DMS53 treated with DMSO at 0.1 percent for 48 hours (cell line): ENCODE measurements around the gene IGIP.

ENCODE experiments used
- DNase-seq: peaks from one replicate; lab custom pipeline; 2025; ENCODE audit not compliant: unreplicated experiment; lab: John Stamatoyannopoulos, UW

IGIP gene

DNA sequence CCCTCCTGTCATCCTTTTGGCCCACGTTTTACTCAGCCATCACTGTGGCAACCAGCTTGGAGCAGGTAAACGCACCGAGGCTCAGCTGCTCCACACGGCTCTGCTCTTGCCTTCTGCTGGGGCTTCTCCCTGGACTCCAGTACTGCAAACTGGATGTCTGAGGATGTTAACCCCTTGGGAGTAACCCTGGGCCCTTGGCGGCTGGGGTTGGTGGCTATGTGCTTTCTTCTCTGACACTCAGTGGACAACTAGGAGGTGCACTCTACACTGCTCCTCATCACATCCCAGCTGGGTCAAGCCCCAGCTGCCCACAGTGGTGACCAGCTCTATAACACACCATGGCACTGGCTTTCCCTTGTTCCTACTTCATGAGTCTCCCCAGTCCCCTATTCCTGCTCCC is 37.0 kb downstream of the IGIP start:
- DNase-seq, result no peak

DNA sequence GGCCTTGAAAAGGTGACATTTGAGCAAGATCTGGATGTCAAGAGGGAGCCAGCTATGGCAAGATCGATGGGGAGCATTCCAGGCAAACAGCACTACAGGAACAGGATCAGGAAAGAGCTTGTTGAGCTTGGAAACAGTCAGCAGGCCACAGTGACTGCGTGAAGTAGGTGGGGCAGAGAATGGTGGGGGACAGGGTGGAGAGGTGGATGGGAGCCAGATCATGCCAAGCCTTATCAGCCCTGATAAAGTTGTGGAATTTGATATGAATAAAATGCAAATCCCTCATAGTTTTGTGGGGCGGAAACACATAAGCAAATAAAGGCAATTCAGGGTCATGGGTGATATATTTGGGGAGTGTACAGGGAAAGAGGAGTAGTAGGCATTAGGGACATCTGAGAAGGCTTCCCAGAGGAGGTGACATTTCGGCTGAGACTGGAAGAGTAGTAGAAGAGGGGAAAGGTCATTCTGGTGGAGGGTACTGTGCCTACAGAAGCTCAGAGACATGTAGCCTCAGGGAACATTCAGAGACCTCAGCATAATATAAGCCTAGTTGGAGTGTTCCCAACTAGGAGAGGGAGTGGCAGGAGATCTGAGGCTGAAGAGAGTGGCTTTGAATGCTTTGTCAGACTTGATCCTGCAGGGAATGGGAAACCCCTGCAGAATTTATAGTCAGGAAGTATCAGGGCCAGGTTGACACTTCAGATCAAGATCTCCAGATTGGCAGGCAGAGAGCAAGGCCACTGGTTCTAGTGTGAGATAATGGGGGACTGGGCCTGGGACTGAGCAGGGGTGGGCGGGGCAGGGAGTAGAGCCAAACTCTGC is 39.6 kb downstream of the IGIP start:
- DNase-seq, result no peak

DNA sequence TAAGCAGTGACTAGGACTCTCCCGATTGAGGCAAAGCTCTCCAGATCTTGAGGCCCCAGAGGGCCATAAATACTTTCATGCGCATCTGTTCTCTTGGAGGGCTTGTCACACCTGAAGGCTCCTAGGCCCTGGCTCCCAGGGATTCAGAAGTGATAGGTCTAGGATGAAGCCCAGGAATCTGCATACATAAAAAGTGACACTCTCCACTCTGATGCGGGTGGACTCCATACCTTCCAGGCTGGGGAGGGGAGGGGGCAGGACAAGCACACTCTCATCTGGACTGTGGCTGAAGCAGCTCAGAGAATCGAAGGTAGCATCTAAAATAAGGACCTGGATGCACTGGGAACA is 40.2 kb downstream of the IGIP start:
- DNase-seq, result no peak

DNA sequence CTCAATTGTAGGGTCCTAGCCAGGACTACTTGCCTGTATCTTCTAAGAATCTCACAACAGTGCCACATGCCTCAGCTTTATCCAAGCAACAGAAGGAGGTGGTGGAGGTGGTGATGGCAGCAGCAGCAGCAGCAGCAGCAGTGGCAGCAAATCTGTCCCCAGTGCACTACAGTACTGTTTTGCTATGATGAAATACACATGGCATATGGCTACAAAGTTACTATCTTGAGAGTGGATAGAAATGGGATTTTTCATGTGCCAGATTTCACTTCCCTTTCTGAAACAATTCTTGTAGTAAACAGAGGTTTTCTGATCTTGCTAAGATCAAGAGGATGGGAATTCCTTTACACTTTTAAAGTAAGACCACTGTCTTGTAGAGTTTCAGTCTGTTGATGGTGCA is 41.2 kb downstream of the IGIP start:
- DNase-seq, result no peak

DNA sequence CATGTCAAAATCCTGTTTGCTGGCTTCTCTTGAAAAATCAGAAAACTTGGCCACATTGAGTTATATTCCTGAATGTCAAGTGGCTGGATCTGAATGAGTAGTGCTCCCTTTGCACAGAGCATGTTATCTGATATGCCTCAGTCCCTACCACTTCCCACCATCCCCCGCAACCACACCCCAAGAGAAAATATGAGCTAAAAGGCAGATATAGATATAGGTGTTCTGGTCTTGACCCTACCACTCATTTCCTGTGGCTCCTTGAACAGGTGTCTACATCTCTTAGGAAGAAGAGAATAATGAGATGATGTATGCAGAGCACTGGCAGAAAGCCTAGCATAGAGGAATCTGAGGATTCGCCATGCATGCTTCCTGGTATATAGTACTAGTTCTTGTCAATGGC is 42.6 kb downstream of the IGIP start:
- peak; percentile 23 for DNase-seq

DNA sequence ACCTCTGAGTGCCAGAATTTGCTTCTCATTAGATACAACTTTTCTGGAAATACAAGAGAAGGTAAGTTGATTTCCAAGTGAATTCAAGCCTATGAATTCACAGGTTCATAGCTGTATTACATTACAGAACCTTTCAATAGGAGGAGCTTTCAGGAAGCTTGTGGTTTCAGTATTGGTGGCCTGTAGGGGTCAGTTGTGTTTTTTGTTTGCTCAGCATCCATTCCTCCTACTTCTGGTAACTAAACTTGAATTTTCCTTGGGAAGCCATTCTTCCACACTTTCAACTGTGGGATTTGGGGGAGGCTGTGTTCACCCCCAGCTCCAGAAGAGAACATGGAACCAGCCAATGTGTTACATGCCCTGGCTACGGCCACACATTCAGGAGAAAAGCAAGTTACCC is 43.7 kb downstream of the IGIP start:
- DNase-seq, result no peak

DNA sequence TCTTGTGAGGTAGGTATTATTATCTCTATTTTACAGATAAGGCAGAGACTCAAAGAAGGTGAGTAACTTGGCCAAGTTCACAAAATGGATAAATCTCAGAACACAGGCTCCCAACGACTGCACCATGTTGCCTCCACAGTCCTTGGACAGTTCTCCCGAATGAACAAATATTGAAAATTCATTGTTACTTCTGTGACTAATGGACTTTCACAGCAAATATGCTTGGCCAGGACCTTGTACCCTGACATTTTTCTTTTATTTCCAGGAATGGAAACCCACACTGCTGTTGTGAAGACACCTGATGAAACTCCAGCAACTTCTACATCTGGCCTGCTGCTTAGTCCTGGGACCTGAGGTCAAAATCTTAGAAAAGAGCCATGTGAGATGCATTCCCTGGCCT is 46.7 kb downstream of the IGIP start:
- DNase-seq, result no peak

DNA sequence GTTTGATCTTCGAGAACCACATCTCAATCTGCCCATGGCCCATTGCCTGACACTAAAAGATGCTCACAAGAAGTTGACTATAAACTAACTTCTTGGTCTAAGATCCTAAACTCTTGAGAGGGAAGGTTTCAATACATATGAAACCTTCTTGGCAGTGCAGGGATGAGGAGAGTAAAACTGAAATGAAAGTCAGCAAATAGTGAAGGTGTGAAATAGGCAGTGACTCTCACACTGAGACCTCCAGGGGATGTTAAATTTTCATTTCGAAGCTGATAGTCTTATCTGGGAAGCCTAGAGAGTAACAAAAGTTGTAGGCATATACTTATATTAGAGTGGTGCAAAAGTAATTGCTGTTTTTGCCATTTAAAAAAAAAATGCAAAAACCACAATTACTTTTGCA is 48.3 kb downstream of the IGIP start:
- DNase-seq, result no peak

DNA sequence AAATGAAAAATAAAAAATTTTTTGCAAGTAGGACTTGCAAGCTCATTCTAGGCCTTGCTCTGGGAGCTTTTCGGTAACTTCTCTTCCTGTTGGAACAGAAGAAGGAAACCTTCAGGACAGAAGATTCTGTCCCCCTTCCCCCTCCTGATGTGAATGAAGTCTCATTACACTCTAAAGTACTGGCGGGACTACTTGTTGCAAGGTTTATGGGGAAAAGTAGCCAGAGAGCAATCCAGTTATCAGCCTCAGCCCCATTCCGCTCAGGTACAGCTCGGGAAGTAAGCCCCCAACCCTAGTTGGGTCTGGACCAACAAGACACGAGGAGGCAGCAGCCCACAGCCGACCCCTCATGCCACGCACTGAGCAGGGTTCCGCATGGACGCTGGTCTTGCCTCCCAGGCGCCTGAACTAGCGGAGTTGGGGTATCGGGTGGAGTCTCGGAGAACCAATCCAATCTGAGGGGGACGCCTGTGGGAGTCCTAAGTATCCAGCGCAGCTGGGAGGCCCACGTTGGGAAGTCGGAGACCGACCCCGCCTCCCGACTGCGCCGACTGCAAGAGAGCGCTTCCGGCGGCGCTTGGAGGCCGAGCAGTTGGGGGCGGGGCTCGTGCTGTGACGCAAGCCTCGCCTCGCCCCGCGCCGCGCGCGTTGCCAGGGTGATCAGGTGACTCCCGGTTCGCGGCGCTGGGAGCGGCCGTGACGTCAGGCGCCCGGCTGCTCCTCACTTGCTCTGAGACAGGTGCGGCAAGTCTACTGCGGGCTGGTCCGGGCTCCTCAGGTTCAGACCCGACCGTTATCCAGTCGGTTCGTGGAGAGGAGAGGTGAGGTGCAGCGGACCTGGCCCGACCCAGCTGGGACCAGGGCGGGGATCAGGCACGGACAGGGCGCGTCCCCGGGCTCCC is 49.0 kb downstream of the IGIP start, which contains the start of gene CYSTM1:
TSS of gene CYSTM1 (plus strand) at position 724 of the 902 bp plus-strand sequence. CDS start 19,278 bp downstream, outside the sequence.
- peak; percentile 92 for DNase-seq

DNA sequence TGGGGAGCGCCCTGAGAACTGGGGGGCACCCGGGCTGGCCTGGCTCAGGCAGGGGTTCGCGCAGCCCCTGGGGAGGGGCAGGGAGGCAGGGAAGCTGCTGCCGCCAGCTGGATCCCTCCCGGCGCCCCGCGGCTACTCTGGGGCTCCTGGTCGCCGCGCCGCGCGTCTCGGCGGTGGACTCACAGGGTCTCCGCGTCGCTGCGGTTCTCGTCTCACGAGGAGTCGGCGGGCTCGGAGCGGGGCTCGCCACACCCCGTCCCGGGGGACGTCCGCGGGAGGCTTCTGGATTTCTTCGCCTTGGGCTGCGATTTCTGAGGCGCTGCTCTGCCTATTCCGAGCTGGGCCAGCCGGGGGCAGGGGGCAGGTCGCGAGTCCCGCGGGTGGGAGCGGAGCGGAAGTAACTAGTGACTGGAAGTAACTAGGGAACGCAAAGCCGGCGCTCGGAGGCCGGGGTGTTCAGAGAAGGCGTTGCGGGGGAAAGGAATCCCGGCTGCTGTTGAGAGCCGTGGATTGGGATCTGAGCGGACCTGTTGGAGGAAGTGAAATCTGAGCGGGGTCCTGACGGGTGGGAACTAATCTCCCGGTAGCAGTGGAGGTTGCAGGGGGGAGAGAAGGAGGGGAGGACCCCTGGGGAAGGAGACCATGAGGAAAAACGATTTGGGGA is 49.8 kb downstream of the IGIP start:
- DNase-seq, result peak; percentile 42

DNA sequence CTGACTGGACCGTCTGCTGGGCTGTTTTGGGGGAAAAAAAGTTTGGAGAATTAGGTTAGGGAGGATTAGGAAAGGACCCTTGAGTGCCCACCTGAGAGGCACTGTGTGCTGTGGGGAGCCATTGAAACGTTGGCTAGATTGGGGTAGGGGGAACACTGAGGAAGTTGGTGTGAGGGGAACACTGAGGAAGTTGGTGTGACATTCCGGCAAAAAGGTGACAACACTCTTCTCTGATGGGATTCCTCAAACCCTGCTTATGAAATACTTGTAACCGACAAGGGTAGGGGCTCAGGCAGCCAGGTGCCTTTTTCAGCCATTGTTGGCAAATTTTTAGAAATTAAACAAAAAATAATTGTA is 50.3 kb downstream of the IGIP start:
- no peak for DNase-seq

DNA sequence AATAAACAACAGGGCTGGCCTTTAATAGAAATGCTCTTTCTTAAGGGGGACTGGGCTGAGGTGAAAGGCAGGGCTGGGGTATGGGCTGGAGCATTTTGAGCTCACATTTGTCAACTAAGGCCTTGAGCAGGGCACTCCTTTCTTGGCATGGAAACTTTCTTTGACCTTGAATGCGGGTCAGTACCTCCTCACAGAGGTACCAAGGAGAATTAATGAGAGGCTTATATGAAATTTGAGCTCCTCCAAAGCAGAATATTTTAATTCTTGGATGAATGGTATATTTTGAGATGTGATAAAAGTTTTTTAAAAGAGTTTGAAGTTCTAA is 52.3 kb downstream of the IGIP start:
- no peak for DNase-seq

DNA sequence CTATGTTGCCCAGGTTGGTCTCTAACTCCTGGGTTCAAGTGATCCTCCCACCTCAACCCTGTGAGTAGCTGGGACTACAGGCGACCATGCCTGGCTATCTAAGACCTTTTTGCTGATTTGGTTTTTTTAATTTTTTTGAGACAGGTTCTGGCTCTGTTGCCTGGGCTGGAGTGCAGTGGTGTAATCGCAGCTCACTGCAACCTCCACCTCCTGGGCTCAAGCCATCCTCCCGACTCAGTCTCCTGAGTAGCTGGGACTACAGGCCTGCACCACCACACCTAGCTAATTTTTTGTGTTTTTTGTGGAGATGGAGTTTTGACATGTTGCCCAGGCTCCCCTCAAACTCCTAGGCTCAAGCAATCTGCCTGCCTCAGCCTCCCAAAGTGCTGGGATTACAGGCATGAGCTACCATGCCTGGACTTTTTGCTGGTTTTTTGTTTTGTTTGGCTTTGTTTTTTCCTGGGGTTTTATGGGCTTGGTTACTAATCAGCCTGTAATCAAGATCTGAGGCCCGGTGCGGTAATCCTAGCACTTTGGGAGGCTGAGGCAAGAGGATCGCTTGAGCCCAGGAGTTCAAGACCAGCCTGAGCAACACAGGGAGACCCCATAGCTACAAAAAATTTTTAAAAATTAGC is 52.9 kb downstream of the IGIP start:
- DNase-seq, result no peak
